ENCODE data around the gene EPHA4.

EPHA4 gene

DNA sequence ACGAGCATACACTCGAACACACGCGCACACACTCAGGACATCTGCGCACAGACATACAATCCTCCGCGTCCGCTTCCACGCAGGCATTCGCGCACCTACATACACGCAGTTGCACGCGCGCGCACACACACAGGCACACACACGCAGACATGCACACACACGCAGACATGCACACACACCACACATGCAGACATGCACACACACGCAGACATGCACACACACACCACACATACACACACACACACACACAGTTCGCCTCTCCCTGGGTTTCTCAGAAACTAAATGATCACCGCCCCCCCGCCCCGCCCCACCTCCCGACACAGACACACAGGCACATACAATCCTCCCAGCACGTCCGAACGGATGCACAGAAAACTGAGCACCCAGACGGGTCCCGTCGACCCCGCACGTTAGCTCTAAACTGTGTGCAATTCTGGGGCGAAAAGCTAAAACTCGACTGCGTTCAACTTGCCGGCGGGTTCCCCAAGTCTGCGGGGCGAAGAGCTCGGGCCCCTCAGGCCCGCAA is 1.0 kb downstream of the EPHA4 start:
- Histone ChIP-seq H3K36me3 (ENCODE audit: insufficient read depth, low read length) (no peaks in the 10 kb centered on the region), H3K4me2 (ENCODE audit: low read length) (peak overlapping the region; percentile 97), H3K9ac (ENCODE audit: low read depth, low read length) (peak overlapping the region; percentile 79), H3K27me3 (ENCODE audit: control insufficient read depth, insufficient read depth, low read length) (no peaks in the 10 kb centered on the region), H3K4me3 (ENCODE audit: low read length) (peak overlapping the region; percentile 83), H3K4me1 (ENCODE audit: control insufficient read depth, insufficient read depth, low read length) (peaks cover 33% of the 10 kb centered on the region), H3K9me3 (replicated peaks; ENCODE audit: low read length) (no peaks in the 10 kb centered on the region)

DNA sequence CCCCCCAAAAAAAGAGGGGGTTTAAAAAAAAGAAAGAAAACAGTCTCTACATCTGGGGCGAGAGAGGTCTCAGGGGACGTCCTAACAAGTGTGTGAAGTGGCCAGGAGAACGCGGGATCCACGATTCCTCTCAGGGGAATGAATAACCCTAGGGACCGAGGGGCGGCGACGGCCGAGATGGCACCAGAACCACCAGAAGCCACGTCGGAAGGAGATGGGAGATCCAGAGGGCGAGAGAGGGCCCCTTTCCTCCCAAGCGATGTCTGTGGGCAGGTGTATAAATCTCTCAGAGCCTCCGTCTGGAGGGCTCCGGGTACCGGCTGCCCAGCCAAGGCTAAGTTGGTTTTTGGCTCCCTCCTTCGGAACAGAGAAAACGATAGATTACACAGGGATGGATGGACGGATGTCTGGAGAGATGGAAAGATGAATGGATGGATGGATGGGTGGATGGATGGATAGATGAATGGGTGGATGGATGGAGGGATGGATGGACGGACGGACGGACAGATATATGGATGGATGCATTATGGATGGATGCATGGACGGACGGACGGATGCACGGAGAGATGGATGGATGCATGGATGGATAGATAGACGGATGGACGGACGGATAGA is 1.7 kb downstream of the EPHA4 start:
- Histone ChIP-seq H3K27me3 (ENCODE audit: control insufficient read depth, insufficient read depth, low read length) (no peaks in the 10 kb centered on the region), H3K9ac (ENCODE audit: low read depth, low read length) (peak overlapping the region; percentile 79), H3K4me3 (ENCODE audit: low read length) (peak overlapping the region; percentile 83), H3K4me2 (ENCODE audit: low read length) (peak overlapping the region; percentile 97), H3K9me3 (replicated peaks; ENCODE audit: low read length) (no peaks in the 10 kb centered on the region), H3K4me1 (ENCODE audit: control insufficient read depth, insufficient read depth, low read length) (peaks cover 33% of the 10 kb centered on the region), H3K36me3 (ENCODE audit: insufficient read depth, low read length) (no peaks in the 10 kb centered on the region)

DNA sequence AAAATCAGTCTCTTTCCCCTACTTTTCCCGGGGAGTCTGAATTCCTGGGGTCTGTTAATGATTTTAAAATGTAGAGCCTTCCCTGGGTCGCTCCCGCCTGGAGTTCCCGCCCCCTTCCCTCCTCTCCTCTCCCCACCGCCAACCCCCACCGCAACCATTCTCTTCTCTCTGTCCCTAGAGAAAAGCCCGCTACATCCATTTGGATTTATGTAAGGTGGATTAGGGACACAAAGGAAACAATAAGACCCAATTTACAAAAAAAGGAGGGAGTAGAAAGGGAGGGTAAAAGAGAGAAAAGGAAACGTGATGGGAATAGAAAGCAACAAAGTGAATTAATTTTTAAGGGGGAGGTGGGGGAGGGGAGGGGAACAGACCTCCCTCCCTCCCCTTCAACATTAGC is 2.2 kb downstream of the EPHA4 start:
- Histone ChIP-seq H3K4me3 (ENCODE audit: low read length) (no peak overlapping the region), H3K9ac (ENCODE audit: low read depth, low read length) (no peak overlapping the region), H3K4me2 (ENCODE audit: low read length) (peak overlapping the region; percentile 97), H3K9me3 (replicated peaks; ENCODE audit: low read length) (no peaks in the 10 kb centered on the region), H3K27me3 (ENCODE audit: control insufficient read depth, insufficient read depth, low read length) (no peaks in the 10 kb centered on the region), H3K36me3 (ENCODE audit: insufficient read depth, low read length) (no peaks in the 10 kb centered on the region), H3K4me1 (ENCODE audit: control insufficient read depth, insufficient read depth, low read length) (peaks cover 33% of the 10 kb centered on the region)

DNA sequence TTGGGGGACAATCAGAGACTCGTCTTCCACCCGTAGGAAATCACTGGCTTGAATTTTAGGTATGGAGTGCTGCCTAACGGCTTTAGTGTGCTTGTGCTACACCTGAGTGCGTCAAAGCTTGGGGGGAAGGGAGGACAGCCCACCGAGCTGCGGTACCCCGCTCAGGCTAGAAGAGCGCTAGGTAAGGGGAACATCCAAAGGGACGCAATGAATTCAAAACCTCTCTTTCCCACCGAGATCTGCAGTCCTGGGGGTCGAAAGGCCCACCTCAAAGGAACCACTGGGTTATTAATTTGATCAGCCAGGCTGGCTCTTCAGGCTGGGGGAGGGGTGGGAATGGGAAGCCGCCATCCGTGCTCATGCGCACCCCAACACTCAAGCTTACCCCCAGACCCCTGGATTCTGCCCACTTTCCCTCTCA is 2.7 kb downstream of the EPHA4 start:
- Histone ChIP-seq H3K4me3 (ENCODE audit: low read length) (no peak overlapping the region), H3K36me3 (ENCODE audit: insufficient read depth, low read length) (no peaks in the 10 kb centered on the region), H3K4me2 (ENCODE audit: low read length) (no peak overlapping the region), H3K9ac (ENCODE audit: low read depth, low read length) (no peak overlapping the region), H3K27me3 (ENCODE audit: control insufficient read depth, insufficient read depth, low read length) (no peaks in the 10 kb centered on the region), H3K4me1 (ENCODE audit: control insufficient read depth, insufficient read depth, low read length) (peaks cover 33% of the 10 kb centered on the region), H3K9me3 (replicated peaks; ENCODE audit: low read length) (no peaks in the 10 kb centered on the region)

DNA sequence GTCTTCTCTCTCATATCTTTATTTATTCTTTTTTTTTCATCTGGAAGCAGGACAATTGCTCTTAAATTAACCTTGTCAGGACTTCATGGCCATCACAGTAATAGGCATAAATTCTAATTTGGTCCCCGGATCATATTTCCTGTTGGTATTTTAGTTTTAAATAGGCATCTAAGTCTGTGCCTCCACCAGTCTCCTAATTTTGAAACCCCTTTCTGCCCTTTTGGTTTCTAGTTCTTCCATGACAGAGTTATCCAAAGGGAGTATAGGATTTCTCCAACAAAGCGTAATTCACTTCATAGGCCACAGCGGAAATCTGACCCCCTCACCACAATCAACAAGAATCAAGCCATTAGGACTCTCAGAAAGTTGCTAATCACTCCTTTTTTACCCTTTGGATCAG is 3.8 kb downstream of the EPHA4 start:
- Histone ChIP-seq H3K4me1 (ENCODE audit: control insufficient read depth, insufficient read depth, low read length) (peaks cover 33% of the 10 kb centered on the region), H3K9ac (ENCODE audit: low read depth, low read length) (no peak overlapping the region), H3K27me3 (ENCODE audit: control insufficient read depth, insufficient read depth, low read length) (no peaks in the 10 kb centered on the region), H3K4me2 (ENCODE audit: low read length) (no peak overlapping the region), H3K9me3 (replicated peaks; ENCODE audit: low read length) (no peaks in the 10 kb centered on the region), H3K4me3 (ENCODE audit: low read length) (no peak overlapping the region), H3K36me3 (ENCODE audit: insufficient read depth, low read length) (no peaks in the 10 kb centered on the region)

DNA sequence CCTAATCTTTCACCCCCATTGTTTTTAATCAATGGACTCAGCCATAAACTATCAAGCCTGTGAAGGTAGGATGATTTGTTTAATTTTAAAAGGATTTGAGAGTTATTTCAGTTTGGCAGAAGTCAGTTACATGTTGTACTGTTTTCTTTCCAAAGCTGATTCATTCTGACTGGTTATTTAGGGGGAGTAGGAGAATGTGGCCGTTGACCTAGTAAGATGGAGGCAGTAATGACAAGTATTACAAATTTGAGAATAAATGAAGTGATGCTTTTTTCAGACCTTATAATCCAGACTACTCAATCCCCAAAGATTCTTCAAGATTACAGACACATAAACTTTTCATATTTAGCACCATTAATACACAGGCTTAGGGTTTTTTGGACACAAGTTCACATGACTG is 4.3 kb downstream of the EPHA4 start:
- H3K9ac ChIP-seq (ENCODE audit: low read depth, low read length), result no peak overlapping the region
- no peaks in the 10 kb centered on the region for H3K9me3 ChIP-seq (replicated peaks; ENCODE audit: low read length)
- peaks cover 33% of the 10 kb centered on the region for H3K4me1 ChIP-seq (ENCODE audit: control insufficient read depth, insufficient read depth, low read length)
- H3K4me3 ChIP-seq (ENCODE audit: low read length), result no peak overlapping the region
- H3K27me3 ChIP-seq (ENCODE audit: control insufficient read depth, insufficient read depth, low read length), result no peaks in the 10 kb centered on the region
- H3K36me3 ChIP-seq (ENCODE audit: insufficient read depth, low read length), result no peaks in the 10 kb centered on the region
- H3K4me2 ChIP-seq (ENCODE audit: low read length), result peak overlapping the region; percentile 28

DNA sequence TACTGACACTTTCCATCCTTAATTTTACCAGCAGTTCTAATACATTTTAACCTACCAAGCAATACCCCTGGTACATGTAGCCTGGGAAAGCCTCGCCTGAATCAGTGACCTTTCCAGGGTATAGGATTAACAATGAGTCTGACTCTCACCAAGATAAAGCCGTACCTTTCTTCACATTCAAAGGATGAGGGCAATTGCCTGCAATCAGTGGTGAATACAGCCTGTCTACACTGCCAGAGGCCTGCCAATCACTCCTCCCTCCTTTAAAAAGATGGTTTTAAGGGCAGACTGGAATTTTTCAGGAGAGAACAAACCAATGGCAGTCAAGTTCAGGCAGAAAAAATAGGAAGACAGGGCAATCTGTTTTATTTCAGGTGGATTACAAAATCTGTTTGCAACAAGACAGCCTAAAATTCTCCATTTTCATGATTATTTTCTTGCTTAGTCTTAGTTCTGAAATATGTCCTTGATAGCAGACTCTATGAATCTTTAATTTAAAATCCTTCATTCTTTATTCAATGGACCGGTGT is 4.8 kb downstream of the EPHA4 start:
- Histone ChIP-seq H3K36me3 (ENCODE audit: insufficient read depth, low read length) (no peaks in the 10 kb centered on the region), H3K4me3 (ENCODE audit: low read length) (no peak overlapping the region), H3K4me2 (ENCODE audit: low read length) (peak overlapping the region; percentile 28), H3K9me3 (replicated peaks; ENCODE audit: low read length) (no peaks in the 10 kb centered on the region), H3K9ac (ENCODE audit: low read depth, low read length) (no peak overlapping the region), H3K27me3 (ENCODE audit: control insufficient read depth, insufficient read depth, low read length) (no peaks in the 10 kb centered on the region), H3K4me1 (ENCODE audit: control insufficient read depth, insufficient read depth, low read length) (peaks cover 36% of the 10 kb centered on the region)

DNA sequence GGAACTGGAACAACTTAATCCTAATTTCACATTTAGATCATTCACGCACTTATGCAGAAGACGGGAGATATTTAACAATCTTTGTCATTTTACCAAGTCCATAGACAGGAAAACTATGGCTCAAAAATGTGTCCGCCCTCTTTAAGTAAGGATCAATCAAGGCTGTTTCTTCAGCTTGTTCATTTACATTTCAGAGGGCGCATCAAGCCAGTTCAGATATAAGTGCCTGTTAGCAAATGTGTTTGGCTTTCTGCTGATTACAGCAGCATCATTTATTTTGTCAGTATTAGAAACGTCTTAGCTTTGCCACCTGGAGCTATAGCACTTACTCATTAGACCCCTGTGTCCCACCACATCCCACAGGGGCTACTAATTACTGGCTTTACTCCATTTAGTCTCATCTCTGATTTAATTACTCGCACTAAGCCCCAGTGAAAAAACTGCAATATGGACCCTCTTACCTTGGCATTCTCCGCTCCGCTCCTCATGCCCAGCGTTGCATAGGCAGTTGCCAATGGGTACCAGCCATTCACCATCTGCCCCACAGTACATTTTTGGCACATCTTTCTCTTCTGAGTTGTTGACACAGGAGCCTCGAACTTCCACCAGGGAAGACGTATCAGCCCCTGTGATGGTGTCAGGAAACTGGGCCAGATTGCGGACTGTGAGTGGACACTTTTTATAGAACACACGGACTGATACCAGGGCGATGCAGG is 8.7 kb downstream of the EPHA4 start:
- Histone ChIP-seq H3K36me3 (ENCODE audit: insufficient read depth, low read length) (no peaks in the 10 kb centered on the region), H3K27me3 (ENCODE audit: control insufficient read depth, insufficient read depth, low read length) (no peaks in the 10 kb centered on the region), H3K9me3 (replicated peaks; ENCODE audit: low read length) (no peaks in the 10 kb centered on the region), H3K9ac (ENCODE audit: low read depth, low read length) (no peak overlapping the region), H3K4me2 (ENCODE audit: low read length) (no peak overlapping the region), H3K4me1 (ENCODE audit: control insufficient read depth, insufficient read depth, low read length) (peaks cover 20% of the 10 kb centered on the region), H3K4me3 (ENCODE audit: low read length) (no peak overlapping the region)

DNA sequence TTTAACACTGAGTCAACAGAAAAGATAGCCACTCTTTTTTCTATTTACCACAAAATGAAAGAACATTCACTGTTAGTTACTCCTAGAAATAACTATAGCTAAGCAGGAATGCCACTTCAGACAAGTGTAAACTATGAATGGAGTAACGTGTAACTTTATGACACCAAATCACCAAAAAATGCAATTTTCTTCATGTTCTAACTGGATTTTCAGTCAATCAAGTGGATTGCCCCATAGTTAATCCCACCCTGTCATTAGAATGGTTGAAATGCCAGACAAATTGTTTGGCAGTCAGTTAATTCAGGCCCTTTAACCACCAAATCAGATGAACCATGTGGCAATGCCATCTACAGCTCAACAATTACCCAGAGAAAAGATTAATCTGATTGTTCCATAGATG is 9.9 kb downstream of the EPHA4 start:
- Histone ChIP-seq H3K9ac (ENCODE audit: low read depth, low read length) (no peak overlapping the region), H3K36me3 (ENCODE audit: insufficient read depth, low read length) (no peaks in the 10 kb centered on the region), H3K4me2 (ENCODE audit: low read length) (no peak overlapping the region), H3K4me3 (ENCODE audit: low read length) (no peak overlapping the region), H3K27me3 (ENCODE audit: control insufficient read depth, insufficient read depth, low read length) (no peaks in the 10 kb centered on the region), H3K9me3 (replicated peaks; ENCODE audit: low read length) (no peaks in the 10 kb centered on the region), H3K4me1 (ENCODE audit: control insufficient read depth, insufficient read depth, low read length) (peaks cover 8% of the 10 kb centered on the region)

DNA sequence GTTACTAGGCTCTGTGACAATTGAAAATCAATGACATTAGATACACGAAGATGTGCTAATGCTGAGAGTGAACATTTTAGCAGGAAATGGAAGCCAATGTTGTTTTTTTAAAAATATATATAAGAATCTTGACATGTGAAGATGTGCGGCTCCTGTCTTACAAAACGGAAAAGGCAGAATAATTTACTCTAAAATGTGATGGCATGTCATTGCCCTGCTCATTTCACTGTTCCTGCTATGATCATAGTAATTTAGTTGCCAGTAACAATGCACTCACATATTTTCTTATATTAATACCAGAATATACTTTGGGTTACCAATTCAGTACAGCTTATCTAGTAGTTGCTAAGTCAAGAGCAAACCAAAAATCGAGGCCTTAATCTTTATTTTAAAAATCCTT is 10.3 kb downstream of the EPHA4 start:
- Histone ChIP-seq H3K27me3 (ENCODE audit: control insufficient read depth, insufficient read depth, low read length) (no peaks in the 10 kb centered on the region), H3K4me1 (ENCODE audit: control insufficient read depth, insufficient read depth, low read length) (peaks cover 4% of the 10 kb centered on the region), H3K36me3 (ENCODE audit: insufficient read depth, low read length) (no peaks in the 10 kb centered on the region), H3K9me3 (replicated peaks; ENCODE audit: low read length) (no peaks in the 10 kb centered on the region), H3K9ac (ENCODE audit: low read depth, low read length) (no peak overlapping the region), H3K4me3 (ENCODE audit: low read length) (no peak overlapping the region), H3K4me2 (ENCODE audit: low read length) (no peak overlapping the region)

DNA sequence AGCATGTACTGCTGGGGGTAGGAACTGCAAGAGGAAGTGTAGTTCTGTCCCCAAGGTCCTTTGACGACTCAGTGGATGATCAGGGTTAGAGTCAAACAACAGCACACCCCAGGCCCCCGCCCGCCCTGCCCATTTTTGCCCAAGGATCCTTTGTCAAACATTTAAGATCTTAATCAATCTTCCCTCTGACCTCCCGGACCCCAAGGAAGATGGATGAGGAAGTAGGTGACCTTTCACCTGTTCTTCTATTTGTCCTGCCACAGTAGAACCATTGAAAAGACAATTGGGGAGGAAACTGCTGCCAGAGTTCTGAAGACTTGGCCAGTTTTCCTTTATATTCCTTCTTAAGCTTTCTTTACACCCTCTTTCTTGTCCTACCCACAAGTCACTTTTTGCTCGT is 12.1 kb downstream of the EPHA4 start:
- no peak overlapping the region for H3K4me3 ChIP-seq (ENCODE audit: low read length)
- no peaks in the 10 kb centered on the region for H3K9me3 ChIP-seq (replicated peaks; ENCODE audit: low read length)
- H3K36me3 ChIP-seq (ENCODE audit: insufficient read depth, low read length), result no peaks in the 10 kb centered on the region
- H3K4me1 ChIP-seq (ENCODE audit: control insufficient read depth, insufficient read depth, low read length), result peaks cover 10% of the 10 kb centered on the region
- no peaks in the 10 kb centered on the region for H3K27me3 ChIP-seq (ENCODE audit: control insufficient read depth, insufficient read depth, low read length)
- no peak overlapping the region for H3K9ac ChIP-seq (ENCODE audit: low read depth, low read length)
- H3K4me2 ChIP-seq (ENCODE audit: low read length), result no peak overlapping the region

Data from skeletal muscle satellite cell (primary cell).